Right kidney (tissue), 1 donor: ENCODE data around the gene SLC25A25.

Source experiments
- DNase-seq: peaks from one replicate; pipeline ENCODE4 v3.0.0-alpha.2; 2016

SLC25A25 gene

DNA sequence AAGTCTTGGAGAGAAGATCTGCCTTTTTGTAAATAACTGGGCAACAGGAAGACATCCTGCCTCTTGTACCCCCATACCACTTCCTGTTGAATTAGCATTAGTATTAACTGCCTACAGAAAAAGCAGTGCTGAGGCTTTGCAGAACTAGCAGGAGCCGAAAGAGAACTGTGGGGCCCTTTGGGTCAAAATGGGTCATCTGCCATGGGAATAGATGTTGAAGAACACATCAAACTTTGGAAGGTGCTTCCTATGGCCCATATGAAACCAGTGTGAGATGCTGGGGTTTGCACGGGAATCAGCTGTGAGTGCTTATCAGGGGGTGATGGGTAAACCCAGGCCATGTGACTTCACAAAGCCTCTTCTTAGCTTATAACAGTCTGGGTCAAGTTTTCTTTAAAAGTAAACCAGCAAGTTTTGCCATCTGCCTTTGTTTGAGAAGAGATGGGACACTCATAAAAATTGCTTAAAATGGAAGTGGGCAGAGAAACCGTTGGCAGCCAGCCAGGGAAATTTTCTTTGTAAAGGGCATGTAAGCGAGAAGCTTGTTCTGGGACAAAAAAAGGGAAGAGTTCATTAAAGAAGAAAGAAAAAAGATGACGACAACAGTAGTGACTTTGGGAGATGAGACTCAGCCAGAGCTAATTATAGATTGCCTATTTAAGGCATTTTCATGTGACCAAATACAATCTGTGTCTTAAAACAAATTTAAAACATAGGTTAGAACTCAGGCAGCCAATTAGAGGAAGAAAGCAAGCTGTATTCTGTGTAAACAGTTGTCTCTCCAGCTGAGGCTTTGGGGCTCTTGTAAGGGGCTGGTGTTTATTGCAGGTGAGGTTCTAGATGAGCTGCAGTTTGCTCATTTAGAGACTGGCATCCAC, 4.4 kb downstream of the SLC25A25 start:
- DNase-seq, result peak; percentile 59

DNA sequence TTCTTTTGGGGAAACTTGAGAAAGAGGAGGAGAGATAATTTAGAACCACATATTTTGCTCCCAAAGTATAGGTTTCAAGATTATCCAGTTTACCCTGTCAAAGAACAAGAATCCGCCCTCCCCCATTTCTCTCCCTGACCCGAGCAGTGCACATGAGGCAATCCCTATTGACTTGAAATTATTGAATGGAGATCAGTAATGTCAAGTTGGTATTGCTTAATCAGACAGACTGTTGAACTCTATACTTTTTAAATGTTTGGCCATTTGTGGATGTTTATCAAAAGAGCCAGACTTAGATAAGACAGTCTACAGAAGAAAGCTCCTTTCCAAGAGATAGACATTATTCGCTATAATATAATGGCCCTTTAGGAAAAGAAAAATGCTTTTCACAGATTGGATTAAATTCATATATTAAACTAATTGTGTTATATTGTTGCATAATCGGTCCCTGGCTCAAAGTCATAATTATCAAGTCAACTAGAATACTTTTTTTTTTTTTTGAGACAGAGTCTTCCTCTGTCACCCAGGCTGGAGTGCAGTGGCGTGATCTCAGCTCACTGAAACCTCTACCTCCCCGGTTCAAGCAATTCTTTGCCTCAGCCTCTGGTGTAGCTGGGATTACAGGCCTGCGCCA, 5.3 kb downstream of the SLC25A25 start:
- no peak for DNase-seq

DNA sequence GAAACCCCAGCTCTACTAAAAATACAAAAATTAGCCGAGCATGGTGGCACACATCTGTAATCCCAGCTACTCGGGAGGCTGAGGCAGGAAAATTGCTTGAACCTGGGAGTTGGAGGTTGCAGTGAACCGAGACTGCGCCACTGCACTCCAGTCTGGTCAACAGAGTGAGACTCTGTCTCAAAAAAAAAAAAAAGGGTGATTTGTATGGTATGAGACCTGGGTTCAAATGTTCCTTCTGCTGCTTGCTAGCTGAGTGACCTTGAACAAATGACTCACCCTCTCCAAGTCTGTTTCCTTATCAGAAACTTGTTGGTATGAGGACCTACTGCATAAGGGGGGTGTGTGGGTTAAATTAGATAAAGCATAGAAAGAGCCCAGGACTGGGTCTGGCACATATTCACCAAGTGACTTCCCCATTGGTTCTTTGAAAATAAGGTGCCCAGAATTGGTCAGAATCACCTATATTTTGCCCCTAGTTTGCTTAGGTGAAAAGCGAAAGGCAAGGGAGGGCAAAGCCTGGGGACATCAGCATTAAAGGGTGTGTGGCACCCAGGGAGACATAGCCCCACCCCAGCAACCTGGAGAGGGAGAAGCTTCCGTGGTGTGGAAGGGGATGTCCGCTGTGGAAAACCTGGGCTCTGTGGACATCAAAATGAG, 9.9 kb downstream of the SLC25A25 start:
- DNase-seq, result no peak

DNA sequence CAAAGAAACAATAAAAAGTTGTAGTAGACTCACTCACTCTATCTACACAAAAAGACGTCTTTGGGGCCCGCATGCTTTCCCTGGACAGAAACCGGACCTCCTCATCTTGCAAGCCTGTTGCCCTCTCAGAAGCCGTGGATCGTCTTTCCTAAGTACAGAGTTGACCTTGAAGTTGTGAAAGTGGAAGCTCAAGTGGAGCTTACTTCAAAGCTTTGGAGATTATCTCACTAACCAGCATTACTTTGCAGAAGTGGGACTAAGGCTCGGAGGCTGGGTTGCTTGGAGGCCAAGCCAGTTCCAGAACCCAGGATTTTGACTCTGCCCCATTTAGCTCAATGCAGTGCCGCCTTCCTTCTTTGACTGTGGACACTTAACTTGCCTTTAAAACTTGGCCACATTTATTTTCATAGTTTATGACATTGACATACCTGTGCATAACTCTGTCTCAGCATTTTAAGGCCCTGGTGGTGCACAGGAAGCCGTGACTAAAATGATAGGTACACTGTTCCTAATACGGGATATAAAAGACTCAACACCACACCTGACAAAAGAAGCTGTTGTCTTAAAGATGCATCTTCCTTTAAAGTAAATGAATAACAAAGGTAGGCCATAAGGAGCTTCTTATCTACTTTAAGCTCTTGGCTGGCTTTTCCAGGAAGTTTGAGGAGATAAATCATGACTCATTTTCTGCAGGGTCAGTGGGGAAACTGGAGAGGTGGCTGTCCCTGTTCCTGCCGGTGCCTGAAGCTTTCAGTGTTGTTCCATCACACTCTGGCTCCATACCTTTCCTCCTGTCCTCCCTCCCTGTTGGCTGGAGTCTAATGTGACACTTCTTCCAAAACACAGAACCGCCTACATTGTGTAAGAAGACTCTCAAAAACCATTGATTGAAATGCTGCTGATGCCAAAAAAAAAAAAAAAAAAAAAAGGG, 10.7 kb downstream of the SLC25A25 start:
- no peak for DNase-seq

DNA sequence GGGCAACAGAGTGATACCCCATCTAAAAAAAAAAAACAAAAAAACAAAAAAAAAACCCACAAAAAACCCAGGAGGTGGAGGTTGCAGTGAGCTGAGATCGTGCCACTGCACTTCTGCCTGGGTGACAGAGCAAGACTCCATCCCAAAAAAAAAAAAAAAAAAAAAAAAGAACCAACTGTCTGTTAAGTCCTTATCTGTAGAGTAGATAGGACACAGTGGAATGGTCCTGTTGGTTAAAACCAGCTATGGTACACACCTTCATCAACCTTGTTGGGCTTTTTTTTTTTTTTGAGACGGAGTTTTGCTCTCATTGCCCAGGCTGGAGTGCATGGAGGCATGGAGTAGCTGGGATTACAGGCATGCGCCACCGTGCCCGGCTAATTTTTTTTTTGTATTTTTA, 12.2 kb downstream of the SLC25A25 start:
- DNase-seq, result no peak

DNA sequence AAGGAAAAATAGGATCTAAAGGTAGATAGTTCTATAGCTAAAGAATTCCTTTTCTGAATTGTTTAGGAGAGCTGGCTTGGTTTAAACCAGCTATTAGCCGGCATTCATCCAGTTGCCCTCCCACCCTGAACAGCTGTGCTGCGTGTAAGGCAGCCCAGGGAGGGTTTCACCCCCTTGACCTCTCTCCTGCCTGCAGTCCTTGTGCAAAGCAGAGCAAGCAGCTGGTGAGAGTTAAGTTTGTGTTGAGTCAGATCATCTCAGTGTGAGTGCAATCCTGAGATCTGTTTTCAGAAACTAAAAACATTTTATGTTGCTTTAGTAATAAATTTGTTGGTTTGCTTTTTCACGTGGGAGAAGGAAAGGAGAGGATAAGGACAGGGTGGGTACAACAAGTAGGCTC, 13.0 kb downstream of the SLC25A25 start:
- DNase-seq, result no peak

DNA sequence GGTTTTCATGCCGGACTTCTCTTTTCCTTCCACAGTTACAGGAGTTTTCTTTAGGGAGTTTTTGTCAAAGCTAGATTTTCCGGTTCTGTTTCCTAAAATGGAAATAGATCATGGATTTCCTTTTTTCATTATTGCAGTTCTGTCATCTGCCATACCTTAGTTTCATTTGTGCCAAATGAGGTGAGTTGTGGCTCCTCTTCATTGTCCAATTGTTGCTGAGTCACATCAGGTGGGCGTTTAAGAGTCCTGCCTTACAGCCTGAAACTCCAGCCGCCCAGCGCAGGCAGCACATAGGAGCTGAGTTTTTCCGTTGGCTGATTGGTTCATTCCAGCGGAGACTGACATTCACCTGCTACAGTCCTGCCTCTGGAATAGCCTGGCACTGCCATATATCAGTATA, 14.1 kb downstream of the SLC25A25 start:
- DNase-seq, result no peak

DNA sequence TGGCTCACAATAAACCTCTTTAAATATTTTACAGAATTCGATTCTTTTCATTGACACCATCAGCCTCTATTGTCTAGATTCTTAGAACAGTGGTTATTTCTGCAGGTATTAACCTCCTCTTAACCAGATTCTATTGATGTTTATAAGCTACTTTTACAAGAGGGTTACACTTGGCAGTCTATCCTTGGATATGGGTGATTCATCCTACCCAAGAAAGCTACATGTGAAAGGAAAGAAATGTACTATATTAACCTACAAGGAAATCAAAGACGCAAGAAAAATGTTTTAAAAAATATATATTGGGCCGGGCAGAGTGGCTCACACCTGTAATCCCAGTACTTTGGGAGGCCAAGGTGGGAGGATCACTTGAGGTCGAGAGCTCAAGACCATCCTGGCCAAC, 16.7 kb downstream of the SLC25A25 start:
- no peak for DNase-seq

DNA sequence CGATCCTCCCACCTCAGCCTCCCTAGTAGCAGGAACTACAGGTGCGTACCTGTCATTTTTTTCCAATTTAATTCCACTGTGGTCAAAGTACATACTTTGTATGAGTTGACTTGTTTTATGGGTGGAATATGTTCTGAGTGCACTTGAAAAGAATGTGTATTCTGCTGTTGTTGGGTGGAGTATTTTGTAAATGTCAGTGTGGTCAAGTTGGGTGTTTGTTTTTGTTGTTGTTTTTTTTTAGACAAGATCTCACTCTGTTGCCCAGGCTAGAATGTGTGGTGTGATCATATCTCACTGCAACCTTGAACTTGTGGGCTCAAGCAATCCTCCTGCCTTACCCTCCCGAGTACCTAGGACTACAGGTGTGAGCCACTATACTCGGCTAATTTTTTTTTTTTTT, 17.9 kb downstream of the SLC25A25 start:
- no peak for DNase-seq

DNA sequence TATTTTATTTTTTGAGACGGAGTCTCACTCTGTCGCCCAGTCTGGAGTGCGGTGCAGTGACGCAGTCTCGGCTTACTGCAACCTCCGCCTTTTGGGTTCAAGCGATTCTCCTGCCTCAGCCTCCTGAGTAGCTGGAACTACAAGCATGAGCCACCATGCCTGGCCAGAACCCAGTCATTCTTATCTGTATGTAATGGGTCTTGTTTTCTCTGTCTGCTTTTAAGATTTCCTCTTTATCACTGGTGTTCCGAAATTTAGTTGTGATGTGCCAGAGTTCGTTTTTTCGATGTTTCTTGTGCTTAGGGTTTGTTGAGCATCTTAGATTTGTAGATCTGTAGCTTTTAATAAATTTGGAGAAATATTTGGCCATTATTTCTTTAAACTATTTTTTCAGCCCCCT, 19.2 kb downstream of the SLC25A25 start:
- no peak for DNase-seq

DNA sequence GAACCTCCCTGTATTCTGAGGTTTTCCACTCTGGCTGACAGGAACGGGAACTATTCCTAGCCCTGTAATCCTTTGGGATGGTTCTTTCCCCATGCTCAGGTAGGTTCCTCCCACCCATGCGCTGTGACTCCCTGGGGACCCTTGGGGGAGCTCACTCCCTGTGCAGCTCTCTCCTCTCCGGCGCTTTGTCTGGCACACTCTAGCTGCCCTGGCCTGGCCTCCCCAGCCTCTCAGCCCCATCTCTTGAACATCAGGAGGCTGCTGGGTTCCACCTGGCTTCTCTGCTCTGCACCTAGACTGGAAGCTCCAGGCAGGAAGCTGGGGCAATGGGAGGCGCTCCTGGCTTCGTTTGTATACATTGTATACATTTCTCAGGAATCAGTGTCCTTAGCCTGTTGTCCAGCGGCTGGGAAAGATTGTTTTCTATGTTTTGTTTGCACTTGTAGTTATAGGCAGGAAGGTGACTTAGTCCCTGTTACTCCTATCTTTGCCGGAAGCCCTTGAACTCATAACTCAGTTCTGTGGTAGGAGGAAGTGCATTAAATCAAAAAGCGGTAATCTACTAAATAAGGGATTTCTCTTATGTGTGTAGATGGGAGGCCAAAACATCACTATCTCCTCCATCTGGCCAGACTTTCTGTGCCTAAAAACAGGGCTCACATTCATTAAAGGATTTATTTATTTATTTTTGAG, 20.4 kb downstream of the SLC25A25 start:
- no peak for DNase-seq

DNA sequence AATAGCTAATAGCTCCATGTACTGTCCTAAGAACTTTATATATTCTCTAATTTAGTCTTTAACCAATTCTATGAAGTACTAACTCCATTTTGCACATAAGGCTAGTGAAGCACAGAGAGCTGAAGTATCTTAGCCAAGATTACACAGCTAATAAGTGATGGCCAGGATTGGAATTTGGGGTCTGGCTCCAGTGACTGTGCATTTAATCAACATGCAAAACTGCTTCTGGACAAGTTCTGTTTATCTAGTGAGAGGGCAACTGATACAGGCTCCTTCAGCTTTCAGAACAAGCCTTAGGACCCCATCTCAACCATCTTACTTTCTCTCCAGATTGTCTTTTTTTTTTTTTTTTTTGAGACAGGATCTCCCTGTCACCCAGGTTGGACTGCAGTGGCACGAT, 21.3 kb downstream of the SLC25A25 start:
- DNase-seq, result no peak

DNA sequence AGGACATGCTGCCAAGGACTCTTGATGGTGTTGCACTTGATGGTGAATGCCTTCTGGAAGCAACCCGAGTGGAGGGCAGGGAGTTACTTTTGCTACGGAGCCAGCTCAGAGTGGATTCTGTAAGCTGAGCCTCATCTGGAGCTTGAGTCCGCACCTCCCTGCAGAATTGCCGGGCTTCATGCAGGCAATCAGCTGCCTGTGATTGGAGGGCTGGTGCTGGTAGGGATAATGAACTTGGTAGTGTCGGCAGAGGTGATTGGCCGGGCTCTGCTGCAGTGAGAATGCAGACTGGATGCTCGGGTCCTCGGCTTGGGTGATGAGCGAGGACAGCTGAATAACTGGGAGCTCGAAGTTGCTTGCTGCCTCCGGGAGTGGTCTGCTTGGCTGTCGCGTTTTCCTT, 23.1 kb downstream of the SLC25A25 start:
- DNase-seq, result peak; percentile 54

DNA sequence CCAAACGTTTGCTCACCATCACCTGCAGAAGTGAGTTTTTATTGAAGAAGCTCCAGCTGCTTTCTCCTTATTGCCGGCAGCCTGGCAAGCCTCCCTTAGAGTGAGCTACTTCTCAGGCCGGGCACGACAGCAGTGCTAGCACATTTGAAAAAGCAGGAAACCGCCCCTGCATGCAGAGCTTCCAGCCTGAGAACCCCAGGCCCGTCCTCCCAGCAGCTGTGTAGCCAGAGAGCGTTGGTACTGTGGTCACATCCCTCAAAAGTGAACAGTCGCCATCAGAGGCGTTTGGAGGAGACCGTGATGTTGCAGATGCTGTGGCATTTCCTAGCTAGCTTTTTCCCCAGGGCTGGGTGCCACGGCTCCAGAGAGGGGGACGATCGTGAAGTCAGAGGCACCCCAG, 23.5 kb downstream of the SLC25A25 start:
- no peak for DNase-seq

DNA sequence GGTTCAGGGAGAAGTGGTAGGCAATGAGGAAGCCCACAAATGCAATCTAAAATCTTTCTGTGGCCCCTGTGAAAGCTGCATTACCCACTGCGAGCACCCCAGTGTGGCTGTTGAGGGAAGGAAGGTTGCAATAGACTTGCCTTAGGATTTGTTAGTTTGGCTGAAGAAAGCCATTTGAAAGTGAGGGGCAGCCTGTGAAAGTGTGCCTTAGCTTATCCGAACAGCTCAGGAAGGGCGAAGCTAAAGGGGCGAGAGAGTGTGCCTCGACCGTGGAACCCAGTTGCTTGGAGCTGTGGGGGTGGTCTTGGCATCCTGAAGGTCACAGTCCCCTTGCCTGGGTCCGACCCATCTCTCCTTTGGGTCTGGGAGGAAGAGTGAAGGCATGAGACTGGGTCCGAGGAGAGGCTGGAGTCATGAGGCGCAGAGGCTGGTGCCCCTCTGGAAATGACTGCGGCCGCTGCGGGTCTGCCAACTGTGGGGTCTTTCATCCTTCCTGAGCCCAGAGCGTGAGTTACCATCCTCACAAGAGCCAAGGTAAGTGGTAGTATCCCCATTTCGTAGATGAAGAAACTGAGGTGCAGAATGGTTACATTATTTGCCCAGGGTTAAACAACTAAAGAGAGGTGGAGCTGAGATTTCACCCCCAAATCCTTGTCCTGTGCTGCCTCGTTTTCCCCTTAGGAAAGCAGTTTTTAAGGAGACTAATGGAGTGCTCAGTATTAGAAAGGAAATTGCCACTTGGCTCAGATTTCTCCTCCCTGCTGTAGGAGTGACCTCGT, 24.4 kb downstream of the SLC25A25 start:
- DNase-seq, result no peak

DNA sequence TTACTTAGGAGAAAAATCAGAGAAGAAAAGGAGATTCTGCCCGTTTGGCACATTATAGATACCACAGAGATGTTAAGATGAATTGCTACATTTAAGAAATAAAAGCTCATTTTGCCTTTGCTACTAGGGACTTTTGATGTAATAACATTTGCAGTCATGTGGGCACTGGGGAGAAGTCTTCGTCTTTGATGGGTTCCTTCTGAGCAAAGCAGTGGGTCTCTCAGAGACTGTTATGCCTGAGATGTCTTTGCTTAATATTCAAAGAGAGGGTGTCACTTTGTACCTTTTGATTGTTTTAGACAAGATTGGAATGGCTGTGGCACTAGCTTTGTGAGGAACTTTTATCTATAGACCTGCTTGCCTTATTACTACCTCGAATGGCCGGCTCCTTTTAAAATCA, 25.0 kb downstream of the SLC25A25 start:
- DNase-seq, result no peak

DNA sequence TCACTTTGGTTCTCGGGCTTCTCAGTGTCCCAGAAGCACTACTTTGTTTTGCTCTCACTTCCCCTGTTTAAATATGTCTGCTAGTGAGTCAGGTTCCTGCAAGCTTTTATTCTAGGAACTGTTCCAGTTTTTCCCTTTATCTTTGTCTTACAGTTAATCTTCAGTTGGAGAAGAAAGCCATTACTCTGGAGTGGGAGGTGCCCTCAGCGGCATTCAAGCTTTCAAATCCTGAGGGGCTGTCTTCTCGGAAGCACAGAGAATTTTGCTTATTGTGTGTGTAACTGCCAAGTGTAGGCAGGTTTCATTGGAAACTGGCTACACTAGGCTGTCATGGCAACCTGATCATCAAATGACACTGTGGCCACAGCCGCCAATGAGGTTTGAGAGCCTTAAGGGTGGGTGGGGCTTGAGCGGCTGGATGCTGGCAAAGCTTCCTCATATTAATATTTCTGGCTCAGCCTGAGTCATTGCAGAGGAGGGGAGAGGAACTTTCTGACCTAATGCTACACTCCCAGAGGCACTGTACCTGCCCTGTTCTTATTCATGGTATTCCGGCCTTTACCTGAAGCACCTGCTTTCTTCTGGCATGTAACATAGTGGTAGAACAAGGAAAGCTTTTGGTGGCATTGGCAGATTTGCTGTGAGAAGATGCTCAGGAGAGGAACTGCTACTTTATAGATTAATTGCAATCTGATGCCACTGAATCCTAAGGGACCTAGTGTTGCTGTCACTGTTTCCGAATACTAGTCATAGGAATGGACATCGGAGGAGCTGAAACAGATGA, 26.3 kb downstream of the SLC25A25 start:
- DNase-seq, result peak; percentile 63

DNA sequence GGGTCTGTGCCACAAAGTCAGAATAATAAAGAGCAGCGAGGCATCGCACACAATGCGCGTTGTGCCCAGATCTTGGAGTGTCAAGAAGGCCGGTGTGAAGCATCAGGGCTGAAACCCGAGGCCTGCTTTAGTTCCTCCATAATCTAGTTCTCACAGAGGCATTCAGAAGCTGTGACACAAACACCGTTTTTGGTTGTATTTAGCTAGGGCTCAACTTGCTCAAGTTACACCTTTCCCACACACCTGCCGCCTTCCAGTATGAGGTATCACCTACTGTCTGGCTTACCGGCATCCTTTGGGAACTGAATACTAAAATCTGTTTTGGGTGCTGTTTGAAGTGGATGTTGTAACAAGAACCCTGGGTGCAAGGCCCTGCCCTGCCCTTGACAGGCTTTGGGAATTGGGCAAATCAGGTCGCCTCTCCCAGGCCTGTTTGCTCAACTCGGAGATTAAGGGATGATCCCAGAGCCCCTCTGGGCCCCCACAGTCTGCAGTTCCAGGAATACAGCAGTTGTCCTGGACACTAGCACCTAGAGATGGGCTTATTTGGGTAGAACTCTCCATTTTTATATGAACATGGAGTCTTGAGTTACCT, 27.0 kb downstream of the SLC25A25 start:
- no peak for DNase-seq
